Globus pallidus (tissue), 1 donor: ENCODE data around the gene ANO2.

Experiments used
- DNase-seq: peaks from one replicate; pipeline ENCODE4 v3.0.0-alpha.2; 2015; ENCODE audit warnings: low spot score

ANO2 gene

GRCh38 chr12:5817246-5817645 is 127.8 kb downstream of the ANO2 start:
- DNase-seq, result no peak

DNA sequence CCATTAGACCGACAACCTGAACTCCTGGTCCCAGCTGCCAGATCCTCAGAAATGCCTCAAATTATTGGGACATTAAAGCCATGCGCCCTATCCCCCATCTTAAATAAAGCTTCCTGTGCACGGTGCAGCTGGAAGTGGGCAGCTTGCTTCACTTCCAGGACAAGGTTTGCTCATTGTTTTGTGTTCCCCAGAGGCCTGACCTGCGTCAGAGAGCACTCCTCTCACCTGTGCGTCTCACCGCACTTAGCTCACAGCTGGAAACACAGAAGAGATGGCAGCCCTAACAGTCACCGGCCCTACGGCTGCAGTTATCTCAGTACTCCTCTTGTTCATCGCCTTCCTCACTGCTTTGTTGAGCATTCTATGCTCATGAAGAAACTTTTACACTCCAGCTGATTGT is 135.5 kb downstream of the ANO2 start:
- DNase-seq, result no peak

GRCh38 chr12:5808981-5809380 is 136.1 kb downstream of the ANO2 start:
- DNase-seq, result no peak

GRCh38 chr12:5807514-5808219 is 137.4 kb downstream of the ANO2 start:
- DNase-seq, result no peak

- no peak for DNase-seq
Measured at GRCh38 chr12:5807090-5807414, 138.0 kb downstream of the ANO2 start.

GRCh38 chr12:5806371-5807089 is 138.5 kb downstream of the ANO2 start:
- DNase-seq, result no peak

DNA sequence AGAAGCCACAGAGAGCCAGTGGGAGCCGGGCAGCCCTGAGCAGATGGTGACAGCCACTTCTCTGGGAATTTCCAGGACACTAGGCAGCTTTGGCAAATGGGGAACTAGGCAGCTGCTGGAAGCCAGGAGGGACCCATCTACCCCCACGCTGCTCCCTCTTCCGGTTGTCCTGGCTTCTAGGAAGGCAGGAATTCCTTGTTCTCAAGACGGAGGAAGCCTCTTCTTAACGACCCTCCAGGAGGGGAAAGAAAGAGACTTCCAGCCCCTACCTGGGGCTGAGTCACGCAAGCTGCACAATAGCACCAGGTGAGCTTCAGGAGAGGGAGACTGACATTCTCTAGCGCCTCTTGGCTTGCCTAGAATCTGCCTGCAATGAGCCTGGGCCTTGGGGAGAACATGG is 141.5 kb downstream of the ANO2 start:
- no peak for DNase-seq

DNA sequence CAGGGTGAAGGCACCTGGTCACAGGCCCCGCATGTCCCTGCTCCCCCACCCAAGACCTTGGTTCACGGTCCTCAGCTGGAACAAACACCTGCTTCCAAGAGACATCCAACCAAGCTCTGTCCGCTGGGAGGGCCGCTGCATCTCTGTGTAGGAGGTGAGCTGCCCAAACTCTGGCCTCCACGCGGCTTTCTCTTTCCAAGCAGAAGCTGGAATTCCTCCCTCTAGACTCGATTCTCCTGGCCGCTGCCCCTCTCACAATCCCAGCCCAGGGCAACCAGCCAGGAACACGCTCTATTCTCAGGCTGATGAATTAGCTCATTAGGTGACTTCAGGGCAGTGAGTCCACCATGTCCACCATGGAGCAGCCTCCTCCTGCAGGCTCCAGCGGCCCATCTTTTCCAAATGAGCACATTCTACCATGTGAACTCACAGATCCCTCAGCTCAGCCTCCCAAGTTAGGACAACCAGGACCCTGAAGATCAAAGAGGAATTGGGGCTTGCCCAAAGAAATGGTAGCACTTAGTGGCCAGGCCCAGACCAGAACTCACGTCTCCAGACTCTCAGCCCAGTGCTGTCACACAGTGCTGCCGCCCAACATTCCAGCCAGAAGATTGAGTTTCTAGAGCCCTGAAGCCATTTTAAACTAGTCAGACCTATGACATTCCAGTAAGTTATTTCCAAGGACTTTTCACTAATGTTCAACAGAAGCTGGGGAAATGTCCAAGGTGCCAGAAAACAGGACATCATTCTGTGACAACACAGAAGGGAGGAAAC is 146.6 kb downstream of the ANO2 start:
- DNase-seq, result peak; percentile 7

- no peak for DNase-seq
Measured at GRCh38 chr12:5797661-5798060, 147.4 kb downstream of the ANO2 start.

- DNase-seq, result no peak
Measured at GRCh38 chr12:5796959-5797225, 148.2 kb downstream of the ANO2 start.

DNA sequence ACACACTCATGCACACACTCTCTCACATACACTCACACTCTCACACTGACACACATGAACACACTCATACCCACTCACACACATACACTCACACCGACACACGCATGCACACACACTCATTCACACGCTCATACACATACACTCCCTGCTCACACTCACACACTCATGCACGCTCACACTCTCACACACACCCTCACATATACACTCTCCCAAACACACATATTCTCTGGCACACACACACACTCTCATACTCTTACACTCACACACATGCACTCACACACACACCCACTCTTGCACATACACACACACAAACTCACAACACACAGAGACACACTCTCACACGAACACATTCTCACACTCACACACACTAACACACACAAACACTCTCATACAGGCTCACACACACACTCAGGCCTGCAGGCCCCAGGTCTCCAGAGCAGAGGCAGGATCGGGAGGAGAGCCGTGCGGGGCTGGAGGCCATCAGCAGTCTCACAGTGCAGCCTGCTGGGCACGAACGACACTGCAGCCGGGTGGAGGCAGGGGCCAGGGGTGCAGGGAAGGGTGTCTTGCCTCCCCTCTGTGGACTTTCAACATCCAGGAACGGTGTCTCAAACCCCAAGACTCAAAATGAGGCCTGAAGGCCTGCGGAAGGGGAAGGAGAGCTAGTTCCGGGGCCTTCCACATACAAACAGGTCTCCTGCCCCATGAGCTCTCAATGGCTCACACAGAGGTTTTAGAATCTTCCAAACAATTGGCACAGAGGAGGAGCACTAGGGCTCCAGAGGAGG is 148.7 kb downstream of the ANO2 start:
- DNase-seq, result no peak

DNA sequence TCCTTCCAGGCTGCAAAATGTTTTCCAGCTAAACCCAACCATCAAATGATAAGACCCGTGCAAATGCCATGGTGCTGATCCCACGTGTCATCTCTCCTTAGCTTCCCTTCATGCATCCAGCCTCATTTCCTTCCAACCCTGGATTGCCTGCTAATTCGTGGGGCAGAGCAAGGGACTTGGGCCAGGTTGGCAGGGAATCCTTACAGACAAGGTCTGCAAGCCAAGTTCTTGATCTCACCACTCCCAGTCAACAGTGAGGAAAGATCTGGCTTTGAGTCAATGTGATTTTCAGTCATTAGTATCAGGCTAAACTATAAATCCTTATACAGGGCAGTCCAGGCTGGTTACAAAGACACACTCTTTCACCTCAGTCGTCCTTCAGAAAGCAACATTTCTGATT is 150.9 kb downstream of the ANO2 start:
- no peak for DNase-seq

- no peak for DNase-seq
Measured at GRCh38 chr12:5792343-5792742, 152.7 kb downstream of the ANO2 start.

GRCh38 chr12:5789469-5789968 is 155.5 kb downstream of the ANO2 start:
- no peak for DNase-seq

- DNase-seq, result no peak
Measured at GRCh38 chr12:5787828-5788227, 157.2 kb downstream of the ANO2 start.

GRCh38 chr12:5785601-5786000 is 159.5 kb downstream of the ANO2 start:
- DNase-seq, result no peak

- DNase-seq, result no peak
Measured at GRCh38 chr12:5784462-5785130, 160.5 kb downstream of the ANO2 start.

DNA sequence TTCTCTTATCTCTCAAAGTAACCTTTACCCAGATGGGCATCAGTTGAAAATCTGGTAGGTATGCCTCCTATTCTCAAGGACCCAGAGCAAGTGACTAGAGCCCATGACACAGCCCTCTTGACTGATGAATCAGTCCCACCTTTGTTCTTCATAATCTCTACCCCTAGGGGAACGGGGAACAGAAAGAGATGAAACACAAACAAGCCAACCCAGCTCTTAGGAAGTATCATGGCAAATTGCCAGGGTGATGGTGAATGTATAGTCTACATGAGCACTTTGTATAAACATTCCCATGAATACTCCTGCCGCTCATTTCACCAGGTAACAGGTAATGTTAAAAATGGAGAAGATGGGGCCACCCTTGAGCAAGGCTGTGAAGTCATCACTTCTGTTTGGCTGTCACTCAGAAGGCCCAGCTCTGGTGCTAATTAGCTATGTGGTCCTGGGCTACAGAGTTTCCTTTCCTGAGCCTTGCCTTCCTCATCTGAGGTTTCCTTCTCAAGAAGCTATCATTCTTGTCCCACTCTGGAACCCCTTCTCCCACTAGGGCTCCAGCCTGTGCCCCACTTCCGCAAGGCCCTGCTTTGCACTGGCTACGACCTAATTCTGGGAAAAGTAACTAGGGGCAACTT is 161.7 kb downstream of the ANO2 start:
- no peak for DNase-seq

- no peak for DNase-seq
Measured at GRCh38 chr12:5780536-5780935, 164.5 kb downstream of the ANO2 start.

GRCh38 chr12:5779401-5779800 is 165.7 kb downstream of the ANO2 start:
- DNase-seq, result no peak

DNA sequence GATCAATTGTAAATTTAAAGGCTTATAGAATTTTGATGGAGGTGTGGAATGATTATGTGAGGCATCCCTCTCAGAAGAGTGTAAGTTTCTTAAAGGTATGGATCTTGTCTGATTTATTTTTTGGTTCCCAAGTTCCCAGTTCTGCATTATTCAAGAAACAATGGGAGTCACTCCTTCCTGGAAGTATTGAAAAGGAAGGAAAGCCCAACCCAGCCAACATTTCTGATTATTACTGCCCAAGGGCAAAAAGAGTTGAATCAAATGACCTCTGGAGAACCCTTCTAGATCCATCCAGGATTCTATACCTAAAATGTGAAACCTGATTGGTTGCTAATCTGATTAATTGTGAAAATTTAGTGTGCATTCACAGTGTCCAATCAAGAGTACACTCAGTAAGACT is 166.2 kb downstream of the ANO2 start:
- no peak for DNase-seq
